Neuronal stem cell (in vitro differentiated cells): ENCODE data around the gene SARDH.
A peak's percentile ranks its signal among the peaks of the same experiment; 100 is the strongest.

Experiments used
- DNase-seq: peaks from one replicate; pipeline ENCODE4 v3.0.0-alpha.2; 2013; ENCODE audit warnings: low spot score
- H2AFZ ChIP-seq: one replicate; pipeline ENCODE4 v1.6.1; 2013; ENCODE audit warnings: mild to moderate bottlenecking, low read length, inconsistent platforms
- H2AK5ac ChIP-seq: 2 replicates; pipeline ENCODE4 v1.6.1; 2013; ENCODE audit warnings: low read depth, mild to moderate bottlenecking, inconsistent platforms, low read length, moderate library complexity, mixed read lengths
- H2BK120ac ChIP-seq: 2 replicates; pipeline ENCODE4 v1.6.1; 2013; ENCODE audit warnings: low read depth, mild to moderate bottlenecking, inconsistent platforms, low read length, moderate library complexity, mixed read lengths
- H2BK12ac ChIP-seq: one replicate; pipeline ENCODE4 v1.6.1; 2013; ENCODE audit warnings: low read length, inconsistent platforms
- H2BK15ac ChIP-seq: 2 replicates; pipeline ENCODE4 v1.6.1; 2013; ENCODE audit warnings: mild to moderate bottlenecking, low read length, inconsistent platforms, mixed read lengths
- H2BK5ac ChIP-seq: one replicate; pipeline ENCODE4 v1.6.1; 2013; ENCODE audit warnings: inconsistent platforms, mild to moderate bottlenecking, low read length, moderate library complexity
- H3K14ac ChIP-seq: one replicate; pipeline ENCODE4 v1.6.1; 2013; ENCODE audit warnings: low read length, inconsistent platforms
- H3K18ac ChIP-seq: 2 replicates; pipeline ENCODE4 v1.6.1; 2013; ENCODE audit warnings: low read length, inconsistent platforms
- H3K23ac ChIP-seq: 2 replicates; pipeline ENCODE4 v1.6.1; 2013; ENCODE audit warnings: low read depth, mild to moderate bottlenecking, mixed read lengths, low read length, inconsistent platforms; ENCODE audit not compliant: poor library complexity
- H3K27ac ChIP-seq: replicated peaks from 3 replicates; pipeline ENCODE4 v1.5.1; 2013; ENCODE audit warnings: low read length, inconsistent platforms
- H3K27me3 ChIP-seq, 3 experiments: 2 replicates each; pipeline ENCODE4 v1.6.1; 2013; ENCODE audit warnings: low read length in 3 of 3, mild to moderate bottlenecking in 2 of 3, inconsistent platforms in 1 of 3, low read depth in 1 of 3, mixed read lengths in 1 of 3, moderate library complexity in 1 of 3; ENCODE audit not compliant: control insufficient read depth in 3 of 3, insufficient read depth in 3 of 3
- H3K36me3 ChIP-seq, 2 donors: replicated peaks in 1 of 2; 2 replicates each; pipeline ENCODE4 v1.6.1; 2013; ENCODE audit warnings: low read length in 2 of 2; ENCODE audit not compliant: control insufficient read depth in 2 of 2, insufficient read depth in 2 of 2
- H3K4ac ChIP-seq: 2 replicates; pipeline ENCODE4 v1.6.1; 2013; ENCODE audit warnings: inconsistent platforms, mild to moderate bottlenecking, low read length, moderate library complexity
- H3K4me1 ChIP-seq, 2 donors: 1 replicate in 1 of 2; 2 replicates in 1 of 2; pipeline ENCODE4 v1.6.1; 2013; ENCODE audit warnings: low read length in 2 of 2, low read depth in 1 of 2; ENCODE audit not compliant: control insufficient read depth in 2 of 2, insufficient read depth in 1 of 2
- H3K4me2 ChIP-seq: one replicate; pipeline ENCODE4 v1.6.1; 2013; ENCODE audit warnings: mild to moderate bottlenecking, low read length, inconsistent platforms; ENCODE audit not compliant: insufficient read depth, poor library complexity, severe bottlenecking
- H3K4me3 ChIP-seq, 2 donors: 2 replicates each; pipeline ENCODE4 v1.5.1; 2013; ENCODE audit warnings: low read length in 2 of 2, mild to moderate bottlenecking in 2 of 2, inconsistent platforms in 1 of 2, moderate library complexity in 1 of 2
- H3K79me1 ChIP-seq: one replicate; pipeline ENCODE4 v1.6.1; 2013; ENCODE audit warnings: low read depth, mild to moderate bottlenecking, inconsistent platforms, low read length, moderate library complexity
- H3K9ac ChIP-seq: one replicate; pipeline ENCODE4 v1.6.1; 2013; ENCODE audit warnings: mild to moderate bottlenecking, low read depth, low read length, inconsistent platforms; ENCODE audit not compliant: poor library complexity
- H3K9me3 ChIP-seq, 2 donors: replicated peaks in 1 of 2; 2 replicates each; pipeline versions ENCODE3 to v1.6.1; 2013; ENCODE audit warnings: low read length in 2 of 2, mild to moderate bottlenecking in 2 of 2, inconsistent platforms in 1 of 2, low read depth in 1 of 2, mixed read lengths in 1 of 2, moderate library complexity in 1 of 2; ENCODE audit not compliant: control insufficient read depth in 2 of 2, insufficient read depth in 1 of 2
- H4K8ac ChIP-seq: one replicate; pipeline ENCODE4 v1.6.1; 2013; ENCODE audit warnings: low read depth, mild to moderate bottlenecking, inconsistent platforms, low read length, moderate library complexity
- H4K91ac ChIP-seq: one replicate; pipeline ENCODE4 v1.6.1; 2013; ENCODE audit warnings: low read length, low read depth, mild to moderate bottlenecking, inconsistent platforms; ENCODE audit not compliant: poor library complexity
- WGBS, 2 donors: extraction: QIAGEN DNeasy Blood & Tissue Kit; methylation state at CpG; one replicate each; pipeline ENCODE4 v1.1.7; 2013; ENCODE audit warnings: missing lambda C conversion rate in 2 of 2, mixed read lengths in 1 of 2; ENCODE audit not compliant: insufficient read length in 2 of 2, insufficient replicate concordance in 1 of 2; ENCODE audit errors: extremely low coverage in 2 of 2; 5-methylcytosine and 5-hydroxymethylcytosine counted together

The SARDH gene

DNA sequence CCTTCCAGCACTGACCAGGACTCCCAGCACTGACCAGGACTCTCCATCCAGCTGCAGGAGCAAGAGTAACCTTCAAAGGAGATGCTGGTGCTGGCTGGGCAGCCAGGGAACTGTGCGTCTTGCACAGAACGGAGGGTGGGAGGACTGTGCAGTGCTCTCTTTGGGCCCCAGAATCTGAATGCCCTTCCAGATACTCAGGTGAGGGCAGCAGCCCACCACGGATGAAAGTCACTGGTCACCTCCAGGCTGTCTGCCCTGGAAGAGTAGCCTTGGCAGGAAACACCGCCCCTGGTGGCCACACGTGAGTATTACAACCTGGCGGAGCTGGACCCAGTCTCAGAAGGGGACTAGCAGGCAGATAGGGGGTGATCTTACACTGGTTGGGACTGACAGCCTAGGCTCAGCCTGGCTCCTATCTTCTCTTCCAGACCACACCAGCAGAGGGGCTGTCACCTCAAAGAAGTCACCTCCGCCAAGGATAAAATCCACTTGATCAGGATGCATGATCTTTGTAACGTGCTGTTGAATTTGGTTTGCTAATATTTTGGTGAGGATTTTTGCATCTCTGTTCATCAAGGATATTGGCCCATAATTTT is 4.8 kb upstream of the SARDH start:
- Histone ChIP-seq H3K36me3 (no peaks in the 10 kb centered on the region), H2BK15ac (no peak overlapping the region), H3K9me3 (no peaks in the 10 kb centered on the region), H2AK5ac (no peak overlapping the region), H3K79me1 (no peaks in the 10 kb centered on the region), H4K91ac (no peak overlapping the region), H2AFZ (no peak overlapping the region), H3K23ac (no peak overlapping the region), H3K9ac (no peak overlapping the region), H4K8ac (no peak overlapping the region), H3K14ac (no peak overlapping the region), H3K4me1 (peaks cover 4 to 7% of the 10 kb centered on the region in 2 donors), H3K27me3 (peaks cover 0 to 8% (median 0%) of the 10 kb centered on the region in 3 experiments), H3K4me2 (no peak overlapping the region), H2BK120ac (no peak overlapping the region), H2BK5ac (peak overlapping the region; percentile 8), H3K4ac (no peak overlapping the region), H3K27ac (no peak overlapping the region), H3K18ac (no peak overlapping the region), H2BK12ac (no peak overlapping the region), H3K4me3 (peak overlapping the region in 1 of 2 donors; percentile 15)
- peak; percentile 84 for DNase-seq
- WGBS, 2 donors, result no CpG with 5 or more reads among the region's 8 CpGs

DNA sequence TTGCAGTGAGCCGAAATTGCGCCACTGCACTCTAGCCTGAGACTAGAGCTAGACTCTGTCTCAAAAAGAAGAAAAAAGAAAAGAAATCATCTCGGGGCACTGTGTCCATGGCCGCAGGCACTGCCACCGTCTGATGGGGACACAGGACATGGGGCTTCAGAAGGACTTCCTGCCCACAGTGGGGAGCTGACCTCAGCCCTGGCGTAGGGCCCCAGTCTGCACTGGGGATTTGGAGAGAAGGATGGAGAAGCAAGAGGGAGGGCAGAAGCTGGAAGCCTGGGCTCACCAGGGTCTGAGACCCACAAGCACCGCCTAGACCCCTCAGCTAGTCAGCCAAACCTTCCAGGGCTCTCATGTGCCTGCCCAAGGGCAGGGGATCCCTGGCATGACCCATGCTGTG is 4.1 kb upstream of the SARDH start:
- Histone ChIP-seq H3K4ac (no peak overlapping the region), H3K9me3 (no peaks in the 10 kb centered on the region), H2AK5ac (peak overlapping the region; percentile 56), H4K8ac (no peak overlapping the region), H2BK5ac (peak overlapping the region; percentile 8), H2AFZ (no peak overlapping the region), H3K14ac (no peak overlapping the region), H3K27ac (no peak overlapping the region), H4K91ac (no peak overlapping the region), H3K4me1 (peaks cover 6 to 12% of the 10 kb centered on the region in 2 donors), H3K18ac (no peak overlapping the region), H2BK12ac (no peak overlapping the region), H3K27me3 (peaks cover 0 to 8% (median 0%) of the 10 kb centered on the region in 3 experiments), H3K36me3 (no peaks in the 10 kb centered on the region), H2BK15ac (peak overlapping the region; percentile 72), H2BK120ac (no peak overlapping the region), H3K4me2 (no peak overlapping the region), H3K23ac (no peak overlapping the region), H3K4me3 (no peak overlapping the region), H3K9ac (no peak overlapping the region), H3K79me1 (no peaks in the 10 kb centered on the region)
- WGBS, 2 donors, result no CpG with 5 or more reads among the region's 7 CpGs
- no peak for DNase-seq

DNA sequence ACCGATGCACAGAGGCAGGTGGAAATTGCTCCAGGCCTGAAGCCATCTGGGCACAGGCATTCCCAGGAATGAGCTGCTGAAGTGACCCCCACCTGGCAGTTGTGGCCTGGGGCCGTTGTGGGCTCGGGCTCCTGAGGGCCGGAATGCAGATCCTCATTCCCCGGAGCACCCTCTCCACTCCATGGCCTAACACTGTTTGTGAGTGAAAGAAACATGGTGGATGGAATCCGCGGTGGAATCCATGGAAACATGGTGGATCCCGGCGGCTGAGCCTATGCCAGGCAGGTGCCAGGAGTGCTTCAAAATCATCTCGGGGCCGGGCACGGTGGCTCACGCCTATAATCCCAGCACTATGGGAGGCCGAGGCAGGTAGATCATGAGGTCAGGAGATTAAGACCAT is 3.6 kb upstream of the SARDH start:
- Histone ChIP-seq H2AK5ac (no peak overlapping the region), H3K4me1 (peaks cover 6 to 12% of the 10 kb centered on the region in 2 donors), H3K4me2 (no peak overlapping the region), H3K4me3 (no peak overlapping the region), H3K79me1 (no peaks in the 10 kb centered on the region), H3K4ac (no peak overlapping the region), H3K9ac (no peak overlapping the region), H2BK15ac (no peak overlapping the region), H3K9me3 (no peaks in the 10 kb centered on the region), H4K91ac (no peak overlapping the region), H2BK12ac (no peak overlapping the region), H3K27ac (no peak overlapping the region), H4K8ac (no peak overlapping the region), H3K27me3 (peaks cover 0 to 8% (median 0%) of the 10 kb centered on the region in 3 experiments), H2BK120ac (no peak overlapping the region), H3K18ac (no peak overlapping the region), H3K14ac (no peak overlapping the region), H3K23ac (no peak overlapping the region), H3K36me3 (no peaks in the 10 kb centered on the region), H2AFZ (no peak overlapping the region), H2BK5ac (no peak overlapping the region)
- no peak for DNase-seq
- WGBS, 2 donors, result no CpG with 5 or more reads among the region's 14 CpGs

DNA sequence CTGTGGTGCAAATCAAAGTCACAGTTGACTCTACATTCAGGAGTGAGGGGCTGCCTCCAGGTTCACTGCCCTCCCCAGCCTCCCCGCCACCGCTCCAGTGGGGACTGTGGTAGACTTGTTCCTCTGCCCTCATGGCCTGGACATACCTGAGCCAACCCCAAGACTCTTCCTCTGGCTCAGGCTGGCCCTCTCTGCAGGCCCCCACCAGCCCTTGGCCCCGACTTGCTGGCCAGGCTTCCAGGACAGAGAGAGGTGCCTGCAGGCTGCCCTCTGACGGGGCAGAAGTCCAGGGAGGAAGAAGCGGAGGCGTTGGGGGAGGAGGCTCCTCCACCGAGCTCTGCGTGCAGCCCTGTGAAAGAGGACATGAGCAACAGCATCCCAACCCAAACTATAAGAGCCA is 2.8 kb upstream of the SARDH start:
- Histone ChIP-seq H3K23ac (no peak overlapping the region), H3K14ac (no peak overlapping the region), H3K36me3 (no peaks in the 10 kb centered on the region), H2BK120ac (no peak overlapping the region), H4K8ac (no peak overlapping the region), H3K9ac (no peak overlapping the region), H2BK12ac (no peak overlapping the region), H2AFZ (no peak overlapping the region), H3K4me2 (no peak overlapping the region), H2BK5ac (no peak overlapping the region), H2BK15ac (no peak overlapping the region), H2AK5ac (no peak overlapping the region), H3K9me3 (no peaks in the 10 kb centered on the region), H3K4me1 (peaks cover 6 to 12% of the 10 kb centered on the region in 2 donors), H3K18ac (no peak overlapping the region), H3K79me1 (no peaks in the 10 kb centered on the region), H3K27me3 (peaks cover 0 to 8% (median 0%) of the 10 kb centered on the region in 3 experiments), H4K91ac (no peak overlapping the region), H3K4me3 (no peak overlapping the region), H3K4ac (no peak overlapping the region), H3K27ac (no peak overlapping the region)
- DNase-seq, result no peak
- WGBS, 2 donors, result no CpG with 5 or more reads among the region's 8 CpGs
